ENCODE results near the gene AKAP8.
"Not testable (repeated sequence)": the region's sequence is repeated elsewhere in the genome, so short reads cannot be mapped to it uniquely, and the experiment has no call there.

The AKAP8 gene

GRCh38 chr19:15379083-15379998 is at the start of gene AKAP8:
AKAP8 (minus strand) TSS chr19:15379787; CDS start chr19:15379731, 56 bp downstream.
- DNase-seq (ENCODE audit: low read depth in 2 of 2) = peak; percentile 96 to 97

- DNase-seq (ENCODE audit: low read depth in 2 of 2) = no peak
These were observed 48.4 kb upstream of the AKAP8 start for GRCh38 chr19:15427991-15428471.

DNA sequence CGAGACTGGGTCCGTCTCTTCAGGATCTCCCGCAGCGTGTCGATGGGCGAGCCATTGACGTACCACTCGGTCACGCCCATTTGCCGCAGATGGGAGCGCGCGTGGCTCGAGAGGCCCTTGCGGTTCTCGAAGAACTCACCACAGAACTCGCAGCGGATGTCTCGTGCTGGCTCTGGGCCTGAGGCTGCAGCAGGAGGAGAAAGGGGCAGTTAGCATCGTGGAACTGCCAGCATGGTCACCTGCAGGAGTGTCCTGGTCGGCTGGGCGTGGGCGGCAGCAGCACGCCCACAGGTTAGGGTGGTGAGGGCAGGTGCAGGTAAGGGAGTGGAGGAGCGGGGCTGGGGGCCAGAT is 47.7 kb upstream of the AKAP8 start:
- DNase-seq (ENCODE audit: low read depth in 2 of 2) = no peak

DNA sequence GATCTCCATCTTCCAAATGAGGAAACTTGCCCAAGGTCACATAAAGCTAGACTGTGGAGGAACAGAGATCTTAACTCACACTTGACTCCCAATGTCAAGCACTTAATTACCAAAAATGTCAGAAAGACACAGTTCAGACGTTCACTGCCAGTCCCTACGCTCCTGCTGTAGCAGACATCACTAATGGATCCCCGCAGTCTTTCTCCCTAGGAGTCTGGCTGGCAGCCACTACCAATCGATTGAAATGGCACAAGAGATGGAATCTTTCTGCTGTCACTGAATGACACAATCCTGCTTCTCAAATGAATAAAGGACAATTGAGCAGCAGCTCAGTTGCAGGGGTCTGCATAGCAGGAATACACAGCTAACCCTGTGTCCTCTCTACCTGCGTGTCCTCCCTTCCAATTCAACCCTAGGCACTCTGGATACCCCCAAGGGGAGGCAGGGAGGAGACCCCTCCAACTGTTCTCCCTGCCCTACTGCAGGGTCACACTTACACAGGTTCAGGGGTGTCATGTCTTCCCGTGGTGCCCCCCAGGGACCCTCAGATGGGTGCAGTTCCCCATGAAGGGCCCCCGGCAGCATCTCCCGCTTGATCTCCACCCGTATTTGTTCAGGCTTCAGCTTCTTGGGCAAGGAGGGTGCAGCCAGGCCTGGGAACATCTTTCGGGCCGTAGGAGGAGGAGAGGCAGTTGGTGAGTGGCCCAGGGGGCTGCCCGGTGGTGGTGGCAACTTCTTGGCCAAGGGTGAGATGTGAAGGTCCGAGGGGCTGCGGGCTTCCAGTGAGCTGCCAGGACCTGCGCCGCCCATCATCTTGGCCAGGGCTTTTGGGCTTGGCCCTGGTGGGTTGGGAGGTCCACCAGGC is 47.1 kb upstream of the AKAP8 start:
- no peak for DNase-seq (ENCODE audit: low read depth in 2 of 2)

DNA sequence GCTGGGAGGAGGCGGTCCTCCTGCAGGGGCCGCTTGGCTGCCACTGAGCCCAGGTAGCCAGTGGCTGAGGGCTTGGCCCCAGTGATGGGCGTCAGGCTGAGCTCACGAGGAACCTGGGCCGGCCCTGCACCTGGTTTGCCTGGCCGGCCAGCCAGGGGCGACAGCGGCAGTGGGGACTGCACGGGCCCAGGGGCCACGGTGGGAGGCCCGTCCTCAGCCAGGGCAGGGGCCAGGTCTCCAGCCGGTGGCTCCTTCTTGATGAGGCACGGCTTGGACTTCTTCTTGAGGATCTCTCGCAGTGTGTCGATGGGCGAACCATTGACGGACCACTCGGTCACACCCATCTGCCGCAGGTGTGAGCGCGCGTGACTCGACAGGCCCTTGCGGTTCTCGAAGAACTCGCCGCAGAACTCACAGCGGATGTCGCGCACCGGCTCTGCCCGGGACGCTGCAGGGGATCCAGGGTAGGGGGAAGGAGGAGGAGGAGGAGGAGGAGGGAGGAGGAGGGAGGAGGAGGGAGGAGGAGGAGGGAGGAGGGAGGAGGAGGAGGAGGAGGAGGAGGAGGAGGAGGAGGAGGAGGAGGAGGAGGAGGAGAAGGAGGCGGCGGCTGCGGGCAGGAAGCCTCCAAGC is 45.8 kb upstream of the AKAP8 start:
- no peak for DNase-seq (ENCODE audit: low read depth in 2 of 2)

DNA sequence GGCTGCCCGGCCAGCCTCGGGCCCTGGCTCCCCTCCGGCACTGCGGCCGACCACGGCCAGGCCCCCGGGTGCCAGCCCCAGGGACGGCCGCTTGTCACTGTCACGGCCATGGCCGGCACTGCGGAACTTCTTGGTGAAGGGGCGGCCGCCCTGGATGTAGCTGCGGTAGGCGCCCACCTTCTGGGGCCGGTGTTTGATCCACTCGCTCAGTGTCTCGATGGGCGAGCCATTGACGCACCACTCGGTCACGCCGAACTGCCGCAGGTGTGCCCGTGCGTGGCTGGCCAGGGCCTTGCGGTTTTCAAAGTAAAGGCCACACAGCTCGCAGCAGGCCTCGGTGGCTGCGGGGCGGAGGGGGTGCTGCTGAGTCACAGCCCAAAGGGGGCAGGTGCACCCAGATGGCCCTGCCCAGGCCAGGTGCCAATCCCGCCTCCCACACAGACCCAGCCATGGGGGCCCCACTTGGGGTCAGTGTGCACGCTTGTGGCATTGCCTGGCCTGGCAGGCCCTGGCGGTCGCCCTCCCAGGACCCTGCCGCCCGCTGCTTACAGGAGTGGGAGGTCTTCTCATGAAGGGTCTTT is 45.2 kb upstream of the AKAP8 start:
- no peak for DNase-seq (ENCODE audit: low read depth in 2 of 2)

GRCh38 chr19:15424121-15424520 is 44.5 kb upstream of the AKAP8 start:
- DNase-seq (ENCODE audit: low read depth in 2 of 2) = no peak

DNA sequence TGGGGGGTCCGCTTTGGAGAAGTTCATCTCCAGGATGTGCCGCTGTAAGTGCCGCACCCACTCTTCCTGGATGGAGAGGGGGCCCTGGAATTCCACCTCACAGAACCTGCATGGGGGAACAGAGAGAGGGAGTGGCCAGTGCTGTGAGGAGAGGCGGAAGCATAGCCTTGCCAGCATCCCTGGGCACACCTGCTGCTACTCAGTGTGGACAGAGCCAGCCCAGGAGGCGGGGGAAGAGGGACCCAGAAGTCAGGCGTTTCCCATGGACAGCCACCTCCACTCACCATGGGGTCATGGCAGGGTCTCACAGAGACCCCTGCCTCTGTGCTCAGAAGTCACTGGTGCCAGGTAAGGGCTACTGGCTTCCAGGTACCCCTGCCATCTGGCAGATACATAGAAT is 43.5 kb upstream of the AKAP8 start:
- DNase-seq (ENCODE audit: low read depth in 2 of 2) = no peak

GRCh38 chr19:15422296-15423075 is 42.9 kb upstream of the AKAP8 start:
- no peak for DNase-seq (ENCODE audit: low read depth in 2 of 2)

DNA sequence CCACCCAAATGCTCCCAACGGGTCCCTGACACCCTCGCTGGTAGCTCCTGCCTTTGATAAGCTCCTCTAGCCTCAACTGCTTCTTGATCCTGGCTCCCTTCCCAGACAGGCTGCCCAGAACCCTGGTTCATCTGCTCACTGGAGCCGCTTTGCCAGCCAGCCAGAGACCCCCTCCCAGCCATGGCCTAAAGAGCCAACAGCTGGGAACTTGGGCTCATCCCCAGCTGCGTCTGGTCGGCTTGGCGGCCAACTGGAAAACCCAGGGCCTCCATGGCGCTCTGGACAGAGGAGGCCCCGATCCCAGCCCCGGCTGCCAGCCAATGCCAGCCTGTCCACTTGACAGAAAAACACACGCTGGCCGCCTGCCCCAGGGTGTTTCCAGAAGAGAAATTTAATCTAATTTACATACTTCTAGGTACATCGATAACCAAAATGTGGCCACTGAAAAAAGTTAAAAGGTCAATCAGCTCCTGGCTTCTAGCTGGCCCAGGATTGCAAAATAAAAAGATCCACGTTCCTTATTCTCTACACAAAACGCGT is 42.2 kb upstream of the AKAP8 start:
- no peak for DNase-seq (ENCODE audit: low read depth in 2 of 2)

GRCh38 chr19:15421136-15421695 is 41.6 kb upstream of the AKAP8 start:
- no peak for DNase-seq (ENCODE audit: low read depth in 2 of 2)

DNA sequence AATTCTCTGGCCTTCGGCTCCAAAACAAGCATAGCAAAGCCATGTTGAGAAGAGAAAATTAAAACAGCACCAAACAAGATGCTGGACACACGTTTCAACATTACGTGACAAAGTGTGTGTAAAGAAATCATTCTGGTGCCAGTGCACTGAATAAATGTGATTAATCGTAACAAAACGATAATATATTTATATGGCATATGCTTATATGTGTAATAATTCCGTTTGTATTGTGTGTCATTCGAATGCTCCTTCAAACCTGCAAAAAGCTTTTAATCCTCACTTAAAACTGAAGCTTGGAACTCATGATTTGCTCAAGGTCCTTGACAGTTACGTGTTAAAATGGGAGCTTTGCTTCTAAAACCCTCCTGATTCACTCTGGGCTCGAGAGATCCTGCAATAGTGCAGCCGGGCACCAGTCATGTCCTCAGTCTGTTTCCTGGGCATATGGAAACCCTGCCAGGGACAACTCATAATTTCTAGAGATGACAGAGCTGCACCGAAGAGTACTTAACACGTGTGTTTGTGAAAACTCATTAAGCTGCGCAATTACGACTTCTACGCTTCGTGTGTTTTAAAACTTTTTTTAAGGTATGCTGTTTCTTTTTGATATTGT is 39.9 kb upstream of the AKAP8 start:
- DNase-seq (ENCODE audit: low read depth in 2 of 2) = no peak

GRCh38 chr19:15418579-15419412 is 39.2 kb upstream of the AKAP8 start, which contains the start of gene AKAP8L:
AKAP8L (minus strand) TSS chr19:15418988; CDS start chr19:15418923, 65 bp downstream.
- DNase-seq (ENCODE audit: low read depth in 2 of 2) = peak; percentile 95 to 96

DNA sequence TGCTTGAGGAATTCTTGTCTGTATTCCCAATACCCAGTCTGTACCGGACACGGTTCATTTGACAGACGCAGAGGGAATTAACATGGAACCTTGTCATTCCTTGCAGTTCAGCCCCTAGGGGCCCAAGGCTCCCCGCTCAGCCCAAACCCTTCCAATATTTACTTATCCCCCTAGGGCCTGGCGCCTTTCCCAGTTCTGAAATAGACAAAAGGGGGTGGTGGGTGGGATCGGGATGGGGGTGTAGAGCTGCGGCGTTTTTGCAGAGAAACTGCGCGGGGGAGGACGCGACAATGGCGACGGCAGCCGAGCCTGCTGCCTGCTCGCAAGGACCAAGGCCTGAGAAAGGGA is 38.6 kb upstream of the AKAP8 start:
- DNase-seq (ENCODE audit: low read depth in 2 of 2) = no peak

- DNase-seq (ENCODE audit: low read depth in 2 of 2) = no peak
These were observed 38.1 kb upstream of the AKAP8 start for GRCh38 chr19:15417699-15418098.

DNA sequence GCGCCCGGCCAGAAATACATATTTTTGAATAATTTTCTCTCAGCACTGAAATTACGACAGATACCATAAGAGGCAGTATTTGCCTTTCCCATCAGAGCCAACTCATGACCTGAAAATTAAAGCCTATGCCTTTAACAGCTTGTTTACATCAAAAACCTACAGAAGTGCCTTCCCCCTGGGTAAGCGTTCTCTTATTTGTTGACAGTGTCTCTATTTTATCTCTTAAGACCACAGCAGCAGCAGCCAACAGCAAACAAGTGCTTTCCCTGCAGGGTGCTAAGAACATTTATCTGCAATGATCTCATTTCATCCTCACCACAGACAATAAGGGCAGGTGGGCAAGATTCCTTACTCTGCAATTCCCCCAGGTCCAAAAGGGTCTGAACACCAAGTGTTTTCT is 33.2 kb upstream of the AKAP8 start:
- DNase-seq (ENCODE audit: low read depth in 2 of 2) = no peak

GRCh38 chr19:15411351-15411750 is 31.8 kb upstream of the AKAP8 start:
- DNase-seq (ENCODE audit: low read depth in 2 of 2) = not testable (repeated sequence)

DNA sequence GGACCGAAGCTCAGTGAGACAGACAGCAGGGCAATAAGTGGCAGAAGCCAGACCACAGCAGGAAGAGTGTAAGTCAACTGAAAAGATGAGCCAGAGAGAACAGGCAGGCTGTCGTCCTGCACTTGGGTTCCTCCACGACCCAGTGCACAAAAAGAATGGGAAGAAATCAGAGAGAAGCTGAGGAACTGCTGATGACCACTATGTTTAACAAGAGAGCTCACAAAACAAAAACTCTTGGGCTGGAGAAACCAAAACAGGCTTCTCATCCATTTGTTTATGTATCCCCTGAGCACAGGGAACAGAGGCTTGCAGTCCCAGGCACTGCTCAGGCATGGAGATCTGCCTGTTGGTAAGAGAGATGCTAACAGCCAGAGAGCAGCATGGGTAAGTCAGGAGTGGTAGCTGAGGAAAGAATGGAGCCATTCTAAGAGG is 25.2 kb upstream of the AKAP8 start:
- DNase-seq (ENCODE audit: low read depth in 2 of 2) = no peak

All from stimulated activated CD4-positive, alpha-beta T cell treated with anti-CD3 and anti-CD28 coated beads, Interleukin-1b, Interleukin-23, amount 100 ng/mL, for 4 hours (primary cell).